DND-41 (cell line): ENCODE data around the gene RGS7.

Source experiments
- ATAC-seq: fragments of 200-7000 bp; cut with Tn5 transposase; 3 replicates; pipeline ENCODE4 v1.9.1; 2021; ENCODE audit warnings: low read depth; ENCODE audit not compliant: insufficient read depth
- DNase-seq: peaks from one replicate; pipeline ENCODE4 v3.0.0-alpha.2; 2020
- H2AFZ ChIP-seq: 2 replicates; pipeline ENCODE4 v1.6.0; 2012; ENCODE audit warnings: low read depth, low read length
- H3K27ac ChIP-seq: 2 replicates; pipeline ENCODE4 v1.5.1; 2012; ENCODE audit warnings: low read length, inconsistent platforms
- H3K27me3 ChIP-seq: fragments of 200-600 bp; sonication (generic); 2 replicates; pipeline ENCODE4 v1.6.0; 2012; ENCODE audit warnings: low read length, mild to moderate bottlenecking, inconsistent platforms; ENCODE audit not compliant: insufficient read depth, poor library complexity
- H3K36me3 ChIP-seq: 2 replicates; pipeline ENCODE4 v1.5.1; 2012; ENCODE audit warnings: low read length, inconsistent platforms; ENCODE audit not compliant: insufficient read depth
- H3K4me1 ChIP-seq: 2 replicates; pipeline ENCODE4 v1.5.1; 2012; ENCODE audit warnings: mild to moderate bottlenecking, low read length; ENCODE audit not compliant: insufficient read depth
- H3K4me2 ChIP-seq: 2 replicates; pipeline ENCODE4 v1.6.0; 2012; ENCODE audit warnings: mild to moderate bottlenecking, moderate library complexity, low read length, inconsistent platforms; ENCODE audit not compliant: insufficient read depth
- H3K4me3 ChIP-seq, 2 experiments: fragments of 200-600 bp in 1 of 2; shearing (Covaris generic) in 1 of 2; 2 replicates each; pipeline ENCODE4 v1.5.1; 2012 to 2016; ENCODE audit warnings: inconsistent platforms in 2 of 2, low read length in 2 of 2, mild to moderate bottlenecking in 2 of 2, low read depth in 1 of 2, moderate library complexity in 1 of 2
- H3K79me2 ChIP-seq: 2 replicates; pipeline ENCODE4 v1.6.0; 2012; ENCODE audit warnings: low read length, inconsistent platforms; ENCODE audit not compliant: insufficient read depth
- H3K9ac ChIP-seq: 2 replicates; pipeline ENCODE4 v1.6.0; 2012; ENCODE audit warnings: low read depth, mild to moderate bottlenecking, inconsistent platforms, low read length, moderate library complexity
- H3K9me3 ChIP-seq: 2 replicates; pipeline ENCODE4 v1.5.1; 2012; ENCODE audit warnings: low read length, moderate library complexity, mild to moderate bottlenecking, inconsistent platforms; ENCODE audit not compliant: insufficient read depth, severe bottlenecking
- H4K20me1 ChIP-seq: 2 replicates; pipeline ENCODE4 v1.6.0; 2012; ENCODE audit warnings: low read length; ENCODE audit not compliant: insufficient read depth
- CTCF ChIP-seq: IDR thresholded peaks from 2 replicates; pipeline ENCODE4 v1.5.1; 2012; ENCODE audit warnings: borderline replicate concordance, low read length, moderate library complexity, mild to moderate bottlenecking; ENCODE audit not compliant: poor library complexity, severe bottlenecking; ENCODE audit errors: extremely low read depth
- EZH2 ChIP-seq: IDR thresholded peaks from 3 replicates; pipeline ENCODE4 v1.6.1; 2012; ENCODE audit warnings: borderline replicate concordance, low read depth, mild to moderate bottlenecking, moderate library complexity, low read length, inconsistent platforms; ENCODE audit not compliant: severe bottlenecking

The RGS7 gene

GRCh38 chr1:240816472-240816871, 540.5 kb downstream of the RGS7 start:
- Histone ChIP-seq H3K9me3 (no peaks in the 10 kb centered on the region), H3K4me3 (no peak overlapping the region), H3K4me2 (no peak overlapping the region), H4K20me1 (no peaks in the 10 kb centered on the region), H3K27me3 (no peaks in the 10 kb centered on the region), H3K36me3 (no peaks in the 10 kb centered on the region), H2AFZ (no peak overlapping the region), H3K9ac (no peak overlapping the region), H3K4me1 (no peaks in the 10 kb centered on the region), H3K79me2 (no peaks in the 10 kb centered on the region), H3K27ac (no peak overlapping the region)
- no peak for DNase-seq
- TF ChIP-seq CTCF (no peak), EZH2 (no peak)
- no peak for ATAC-seq

GRCh38 chr1:240813720-240814119, 543.3 kb downstream of the RGS7 start:
- no peak overlapping the region for H3K27ac ChIP-seq
- no peak overlapping the region for H3K9ac ChIP-seq
- ATAC-seq (no peak), DNase-seq (no peak)
- no peak for TF ChIP-seq CTCF
- TF ChIP-seq EZH2 = no peak
- no peaks in the 10 kb centered on the region for H3K79me2 ChIP-seq
- H2AFZ ChIP-seq = no peak overlapping the region
- H3K4me3 ChIP-seq = no peak overlapping the region
- no peaks in the 10 kb centered on the region for H3K9me3 ChIP-seq
- H3K36me3 ChIP-seq = no peaks in the 10 kb centered on the region
- H4K20me1 ChIP-seq = no peaks in the 10 kb centered on the region
- H3K4me1 ChIP-seq = no peaks in the 10 kb centered on the region
- H3K27me3 ChIP-seq = no peaks in the 10 kb centered on the region
- H3K4me2 ChIP-seq = no peak overlapping the region

DNA sequence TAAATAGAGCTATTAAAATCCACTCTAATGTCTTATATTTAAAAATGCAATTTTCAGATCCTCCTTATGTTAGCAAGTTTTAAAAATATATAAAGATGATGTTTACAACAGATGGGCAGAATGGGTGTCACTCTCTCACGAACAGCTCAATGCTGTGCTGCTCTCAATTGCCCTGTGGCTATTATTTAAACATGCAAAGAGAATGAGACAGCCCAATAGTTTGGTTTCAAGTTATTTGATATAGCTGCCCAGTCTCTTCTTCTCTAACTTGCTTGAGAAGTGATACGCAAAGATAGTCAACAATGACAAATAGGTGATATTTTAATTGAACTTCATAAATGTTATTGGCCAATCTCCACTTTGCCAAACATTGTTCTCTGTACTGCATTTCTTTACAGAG, 545.7 kb downstream of the RGS7 start:
- no peaks in the 10 kb centered on the region for H3K27me3 ChIP-seq
- H4K20me1 ChIP-seq = no peaks in the 10 kb centered on the region
- TF ChIP-seq EZH2 (no peak), CTCF (no peak)
- H3K79me2 ChIP-seq = no peaks in the 10 kb centered on the region
- H3K9ac ChIP-seq = no peak overlapping the region
- DNase-seq = no peak
- no peak overlapping the region for H2AFZ ChIP-seq
- no peaks in the 10 kb centered on the region for H3K9me3 ChIP-seq
- ATAC-seq = no peak
- no peak overlapping the region for H3K4me2 ChIP-seq
- H3K4me3 ChIP-seq = no peak overlapping the region
- no peaks in the 10 kb centered on the region for H3K4me1 ChIP-seq
- H3K36me3 ChIP-seq = no peaks in the 10 kb centered on the region
- H3K27ac ChIP-seq = no peak overlapping the region

DNA sequence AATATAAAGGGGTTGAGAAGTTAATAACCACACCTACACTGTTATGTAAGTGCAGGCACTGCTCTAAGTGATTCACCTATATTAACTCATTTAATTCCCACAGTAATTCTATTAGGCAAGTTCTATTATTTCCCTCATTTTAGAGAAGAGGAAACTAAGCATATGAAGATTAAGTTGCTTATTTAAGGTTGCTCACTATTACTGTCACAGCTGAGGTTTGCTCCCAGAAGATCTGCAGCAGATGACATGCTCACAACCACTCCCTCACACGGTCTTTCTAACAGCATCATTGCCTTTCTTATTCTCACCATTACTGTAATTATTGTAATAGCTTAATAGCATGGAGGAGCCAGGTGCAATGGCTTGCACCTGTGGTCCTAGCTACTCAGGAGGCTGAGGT, 548.6 kb downstream of the RGS7 start:
- Histone ChIP-seq H3K4me2 (no peak overlapping the region), H3K4me3 (no peak overlapping the region), H3K9me3 (no peaks in the 10 kb centered on the region), H3K4me1 (no peaks in the 10 kb centered on the region), H3K9ac (no peak overlapping the region), H3K79me2 (no peaks in the 10 kb centered on the region), H2AFZ (no peak overlapping the region), H3K27ac (no peak overlapping the region), H3K27me3 (no peaks in the 10 kb centered on the region), H4K20me1 (no peaks in the 10 kb centered on the region), H3K36me3 (no peaks in the 10 kb centered on the region)
- ATAC-seq = no peak
- TF ChIP-seq EZH2 = no peak
- TF ChIP-seq CTCF = no peak
- no peak for DNase-seq
